H4 (cell line): Measurements from ENCODE around the gene GINS3. TPM values are rescaled to one million over a fixed set of nuclear protein-coding genes. Genes with fewer than 3 reads are reported as not detected.

Source experiments
- DNase-seq: peaks from one replicate; pipeline ENCODE4 v3.0.0-alpha.2; 2015; ENCODE audit warnings: low spot score
- total RNA-seq: library from RNA; depleted of rRNA; stranded (reverse); fragments of >200 nt; shearing (Covaris generic); gene quantifications from 2 replicates; pipeline ENCODE4 v1.2.3, GENCODE V29; 2014; rRNA removed

GINS3 gene
- 28.1 and 33.9 TPM in 2 replicates for total RNA-seq

- DNase-seq, result peak; percentile 90
Measured at GRCh38 chr16:58392215-58393137, at the start of gene GINS3. GINS3 (plus strand) TSS chr16:58392471; CDS start chr16:58392602, 131 bp downstream.

- no peak for DNase-seq
Measured at GRCh38 chr16:58343562-58343961, 48.7 kb upstream of the GINS3 start.

GRCh38 chr16:58345574-58346354 is 46.5 kb upstream of the GINS3 start:
- DNase-seq, result no peak

GRCh38 chr16:58346831-58347371 is 45.4 kb upstream of the GINS3 start:
- no peak for DNase-seq

DNA sequence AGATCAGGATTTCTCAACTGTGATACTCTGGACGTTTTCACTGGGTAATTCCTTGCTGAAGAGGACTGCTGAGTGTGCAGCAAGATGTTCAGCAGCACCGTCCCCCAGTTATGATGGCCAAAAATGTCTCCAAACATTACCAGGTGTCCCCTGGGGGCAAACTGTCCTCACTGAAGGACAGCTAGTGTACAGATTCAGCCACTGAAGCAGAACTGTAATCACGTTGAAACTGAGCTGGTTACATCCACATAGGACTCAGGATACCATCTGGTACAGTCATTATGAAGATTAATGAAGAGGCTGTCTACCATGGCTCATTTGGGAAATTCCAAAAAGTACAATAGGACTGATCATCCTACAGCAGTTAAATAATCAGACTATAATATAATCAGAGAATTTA is 43.3 kb upstream of the GINS3 start:
- DNase-seq, result no peak

DNA sequence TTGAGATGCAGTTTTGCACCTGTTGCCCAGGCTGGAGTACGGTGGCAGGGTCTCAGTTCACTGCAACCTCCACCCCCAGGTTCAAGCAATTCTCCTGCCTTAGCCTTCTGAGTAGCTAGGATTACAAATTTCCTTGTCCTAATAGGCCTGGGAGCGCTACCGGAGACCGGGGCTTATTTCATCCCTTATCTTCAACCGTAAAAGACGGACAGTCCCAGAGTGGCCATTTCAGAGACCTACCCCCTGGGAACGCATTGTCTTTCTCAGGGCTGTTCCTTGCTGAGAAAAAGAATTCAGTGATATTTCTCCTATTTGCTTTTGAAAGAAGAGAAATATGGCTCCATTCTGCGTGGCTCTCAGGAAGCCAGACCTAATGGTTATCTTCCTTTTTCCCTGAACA is 39.6 kb upstream of the GINS3 start:
- no peak for DNase-seq

DNA sequence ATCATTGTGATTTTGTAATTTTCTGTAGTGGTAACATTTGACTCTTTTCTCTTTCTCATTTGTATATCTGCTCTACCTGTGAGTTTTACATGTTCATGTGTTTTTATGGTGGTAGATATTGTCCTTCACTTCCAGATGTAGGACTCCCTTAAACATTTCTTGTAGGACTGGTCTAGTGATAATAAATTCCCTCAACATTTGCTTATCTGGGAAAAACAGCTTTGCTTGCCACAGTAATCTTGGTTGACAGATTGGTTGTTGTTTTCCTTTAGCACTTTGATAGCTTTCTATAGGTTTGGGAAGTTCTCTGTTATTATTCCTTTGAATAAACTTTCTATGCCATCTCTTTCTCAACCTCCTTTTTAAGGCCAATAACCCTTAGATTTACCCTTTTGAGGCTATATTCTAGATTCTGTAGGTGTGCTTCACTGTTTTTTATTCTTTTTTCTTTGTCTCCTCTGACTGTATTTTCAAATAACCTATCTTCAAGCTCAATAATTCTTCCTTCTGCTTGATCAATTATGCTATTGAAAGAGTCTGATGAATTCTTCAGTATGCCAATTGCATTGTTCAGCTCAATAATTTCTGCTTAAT is 32.1 kb upstream of the GINS3 start:
- DNase-seq, result no peak

- DNase-seq, result no peak
Measured at GRCh38 chr16:58361726-58362125, 30.5 kb upstream of the GINS3 start.

DNA sequence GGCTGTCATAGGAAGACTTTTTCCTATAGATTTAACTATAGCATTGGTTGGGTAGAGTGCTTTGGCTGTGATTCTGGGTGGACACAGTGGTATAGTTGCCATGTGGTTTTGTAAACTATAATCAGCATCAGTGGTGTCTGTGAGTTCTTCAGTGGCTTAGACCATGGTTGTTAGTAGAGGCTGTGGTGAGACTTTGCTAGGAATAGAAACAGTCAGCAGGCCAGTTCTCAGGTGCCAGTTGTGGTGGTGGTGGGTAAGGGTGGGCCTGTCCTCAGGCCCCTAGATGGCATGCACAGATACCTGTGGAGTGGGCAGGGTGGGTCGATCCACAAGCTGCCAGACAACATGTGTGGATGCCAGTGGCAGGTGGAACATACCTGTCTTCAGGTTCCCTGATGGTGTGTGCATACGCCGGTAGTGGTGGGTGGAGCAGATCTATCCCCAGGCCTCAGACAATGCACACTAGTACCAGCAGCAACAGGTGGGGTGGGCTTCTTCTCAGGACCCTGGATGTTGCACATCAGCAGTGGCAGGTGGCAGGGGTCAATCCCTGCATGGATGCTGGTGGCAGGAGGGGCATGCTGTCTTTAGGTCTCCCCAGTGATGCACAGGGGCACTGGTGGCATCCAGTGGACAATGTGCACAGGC is 28.4 kb upstream of the GINS3 start:
- no peak for DNase-seq

DNA sequence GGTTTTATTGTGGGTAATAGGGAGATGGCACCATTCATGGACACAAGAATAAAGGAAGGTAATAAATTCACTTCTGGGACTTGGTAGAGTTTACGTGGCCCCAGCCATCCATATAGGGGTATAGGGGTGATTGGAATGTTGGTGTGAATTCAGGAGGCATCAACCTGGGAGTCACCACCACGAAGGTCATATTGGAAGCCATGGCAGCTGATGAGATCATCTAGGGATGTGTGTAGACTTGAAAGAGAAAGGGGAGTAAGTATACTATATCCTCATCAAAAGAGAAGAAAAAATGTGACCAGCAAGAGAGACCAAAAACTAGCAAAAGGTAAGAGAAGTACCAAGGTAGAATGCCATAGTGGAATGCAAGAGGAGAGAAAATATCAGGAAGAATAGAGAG is 26.6 kb upstream of the GINS3 start:
- no peak for DNase-seq

GRCh38 chr16:58366247-58367031 is 25.8 kb upstream of the GINS3 start:
- DNase-seq, result peak; percentile 76

GRCh38 chr16:58367252-58367651 is 25.0 kb upstream of the GINS3 start:
- no peak for DNase-seq

DNA sequence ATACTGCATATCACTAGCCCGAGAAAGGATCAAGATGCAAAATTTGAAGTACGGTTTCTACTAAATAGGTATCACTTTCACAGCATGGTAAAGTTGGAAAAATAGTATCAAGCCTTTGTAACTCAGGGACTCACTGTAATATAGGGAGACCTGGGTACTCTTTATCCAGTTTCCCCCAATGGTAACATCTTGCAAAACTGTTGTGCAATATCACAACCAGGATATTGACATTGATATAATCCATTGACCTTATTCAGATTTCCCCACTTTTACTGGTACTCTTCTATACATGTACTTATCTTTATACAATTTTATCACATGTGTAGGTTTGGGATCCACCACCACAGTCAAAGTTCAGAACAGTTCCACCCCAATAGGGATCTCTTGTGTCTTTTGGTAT is 20.4 kb upstream of the GINS3 start:
- DNase-seq, result no peak

GRCh38 chr16:58375386-58375785 is 16.9 kb upstream of the GINS3 start:
- DNase-seq, result no peak

DNA sequence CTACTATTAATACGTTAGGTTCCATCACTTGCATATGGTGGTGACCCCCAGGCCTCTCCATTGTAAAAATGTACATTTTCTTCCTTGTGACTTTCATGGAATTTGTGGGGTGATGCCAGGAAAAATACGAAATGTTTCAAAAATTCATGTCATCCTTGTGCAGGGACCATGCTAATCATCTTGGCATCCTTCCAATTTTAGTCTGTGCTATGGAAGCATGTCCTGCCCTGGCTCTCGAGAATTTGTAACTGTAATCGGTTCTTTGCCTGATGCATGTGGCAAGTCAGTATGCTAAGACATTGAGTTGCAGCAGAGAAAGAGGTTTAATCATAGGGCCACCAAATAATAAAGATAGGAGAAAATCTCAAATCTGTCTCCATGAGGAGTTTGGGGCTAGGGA is 14.3 kb upstream of the GINS3 start:
- no peak for DNase-seq

GRCh38 chr16:58378401-58378800 is 13.9 kb upstream of the GINS3 start:
- no peak for DNase-seq

DNA sequence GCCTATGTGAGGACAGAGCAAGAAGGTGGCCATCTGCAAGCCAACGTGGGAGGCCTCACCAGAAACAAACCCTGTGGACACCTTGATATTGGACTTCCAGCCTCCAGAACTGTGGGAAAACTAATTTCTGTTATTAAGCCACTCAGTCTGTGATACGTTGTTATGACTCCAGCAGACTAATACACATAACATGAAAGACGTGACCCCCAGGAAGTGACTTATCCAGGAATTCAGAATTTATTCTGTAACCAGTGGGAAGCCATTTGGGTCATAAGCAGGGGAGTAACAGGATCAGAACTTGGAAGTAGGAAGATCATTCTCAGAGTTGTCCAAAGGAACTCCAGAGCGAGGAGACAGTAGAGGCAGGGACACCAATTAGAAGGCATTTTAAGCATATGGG is 12.5 kb upstream of the GINS3 start:
- DNase-seq, result no peak

- DNase-seq, result no peak
Measured at GRCh38 chr16:58381661-58382060, 10.6 kb upstream of the GINS3 start.

GRCh38 chr16:58384437-58385055 is 7.7 kb upstream of the GINS3 start:
- DNase-seq, result no peak

GRCh38 chr16:58385218-58385773 is 7.0 kb upstream of the GINS3 start:
- DNase-seq, result no peak
